Fibroblast of lung (primary cell): ENCODE data around the gene HIRIP3. TPM values are rescaled to one million over a fixed set of nuclear protein-coding genes. Genes with fewer than 3 reads are reported as not detected.

ENCODE experiments used
- DNase-seq, 2 donors: peaks; one replicate each; pipeline versions ENCODE4 v3.0.0 to v3.0.0-alpha.2; 2010; ENCODE audit warnings: low read depth in 2 of 2
- H2AFZ ChIP-seq: 2 replicates; pipeline ENCODE4 v1.5.1; 2012; ENCODE audit warnings: low read length, control low read depth, inconsistent platforms
- H3K27ac ChIP-seq: 2 replicates; pipeline ENCODE4 v1.5.1; 2011; ENCODE audit warnings: low read length, control low read depth; ENCODE audit not compliant: insufficient read depth
- H3K27me3 ChIP-seq: 2 replicates; pipeline ENCODE4 v1.5.1; 2011; ENCODE audit warnings: mild to moderate bottlenecking, low read length; ENCODE audit not compliant: control insufficient read depth, insufficient read depth
- H3K36me3 ChIP-seq: 2 replicates; pipeline ENCODE4 v1.5.1; 2011; ENCODE audit warnings: low read length; ENCODE audit not compliant: control insufficient read depth, insufficient read depth
- H3K4me1 ChIP-seq: 2 replicates; pipeline ENCODE4 v1.5.1; 2011; ENCODE audit warnings: low read length; ENCODE audit not compliant: control insufficient read depth, insufficient read depth; ENCODE audit errors: extremely low read depth
- H3K4me2 ChIP-seq: 2 replicates; pipeline ENCODE4 v1.5.1; 2011; ENCODE audit warnings: low read length, control low read depth; ENCODE audit not compliant: insufficient read depth; ENCODE audit errors: extremely low read depth
- H3K4me3 ChIP-seq, 4 experiments: fragments of 200-600 bp in 1 of 4; sonication (generic) in 1 of 4; replicated peaks in 1 of 4; 2 replicates each; pipeline ENCODE4 v1.5.1; 2011 to 2016; ENCODE audit warnings: low read length in 4 of 4, low read depth in 3 of 4, mild to moderate bottlenecking in 3 of 4, control low read depth in 2 of 4, inconsistent platforms in 1 of 4, mixed read lengths in 1 of 4; ENCODE audit not compliant: insufficient read depth in 1 of 4; ENCODE audit errors: control extremely low read depth in 1 of 4
- H3K79me2 ChIP-seq: 2 replicates; pipeline ENCODE4 v1.5.1; 2012; ENCODE audit warnings: mild to moderate bottlenecking, low read length, inconsistent platforms; ENCODE audit not compliant: control insufficient read depth, insufficient read depth
- H3K9ac ChIP-seq: 2 replicates; pipeline ENCODE4 v1.5.1; 2011; ENCODE audit warnings: mild to moderate bottlenecking, low read length, control low read depth; ENCODE audit not compliant: insufficient read depth
- H3K9me3 ChIP-seq: 2 replicates; pipeline ENCODE4 v1.5.1; 2012; ENCODE audit warnings: low read depth, low read length; ENCODE audit not compliant: control insufficient read depth, insufficient read depth
- H4K20me1 ChIP-seq: 2 replicates; pipeline ENCODE4 v1.5.1; 2011; ENCODE audit warnings: low read length; ENCODE audit not compliant: control insufficient read depth, insufficient read depth; ENCODE audit errors: extremely low read depth
- EZH2 ChIP-seq: IDR thresholded peaks from 2 replicates; pipeline ENCODE4 v1.5.1; 2012; ENCODE audit warnings: low read length, control low read depth, mild to moderate bottlenecking; ENCODE audit errors: missing control alignments
- polyA plus RNA-seq, 2 donors: library from polyadenylated mRNA; depleted of rRNA in 1 of 2; stranded (reverse) in 1 of 2; unstranded in 1 of 2; fragments of >200 nt; gene quantifications; 2 replicates each; pipeline ENCODE4 v1.2.1, GENCODE V29; 2011 to 2012; ENCODE audit warnings: missing spikeins in 1 of 2
- total RNA-seq: library from RNA; depleted of rRNA; stranded (reverse); fragments of >200 nt; gene quantifications from 2 replicates; pipeline ENCODE4 v1.2.1, GENCODE V29; 2014
- TF ChIP-seq, protein P1 (sequence below), 2 donors: IDR thresholded peaks in 1 of 2; conservative IDR thresholded peaks in 1 of 2; 1 replicate in 1 of 2; 2 replicates in 1 of 2; pipeline ENCODE4 v1.5.1; 2011 to 2012; ENCODE audit warnings: low read length in 2 of 2, control low read depth in 1 of 2, inconsistent platforms in 1 of 2, low read depth in 1 of 2, mild to moderate bottlenecking in 1 of 2

HIRIP3 gene
- total and polyA plus RNA-seq, 2 donors (not counting 1 experiment from before 2014, with no cell fraction given): 3.0 to 7.9 TPM

- Histone ChIP-seq H3K36me3 (peaks cover 3% of the 10 kb centered on the region), H3K9ac (no peak overlapping the region), H3K9me3 (no peaks in the 10 kb centered on the region), H3K4me1 (no peaks in the 10 kb centered on the region), H3K4me3 (peak overlapping the region in 1 of 4 experiments; percentile 46), H3K79me2 (no peaks in the 10 kb centered on the region), H2AFZ (no peak overlapping the region), H3K27me3 (peaks cover 19% of the 10 kb centered on the region), H4K20me1 (no peaks in the 10 kb centered on the region), H3K4me2 (peak overlapping the region; percentile 54), H3K27ac (no peak overlapping the region)
- DNase-seq: no peak
- peak; percentile 93 for TF ChIP-seq EZH2
- TF ChIP-seq, protein P1, sequence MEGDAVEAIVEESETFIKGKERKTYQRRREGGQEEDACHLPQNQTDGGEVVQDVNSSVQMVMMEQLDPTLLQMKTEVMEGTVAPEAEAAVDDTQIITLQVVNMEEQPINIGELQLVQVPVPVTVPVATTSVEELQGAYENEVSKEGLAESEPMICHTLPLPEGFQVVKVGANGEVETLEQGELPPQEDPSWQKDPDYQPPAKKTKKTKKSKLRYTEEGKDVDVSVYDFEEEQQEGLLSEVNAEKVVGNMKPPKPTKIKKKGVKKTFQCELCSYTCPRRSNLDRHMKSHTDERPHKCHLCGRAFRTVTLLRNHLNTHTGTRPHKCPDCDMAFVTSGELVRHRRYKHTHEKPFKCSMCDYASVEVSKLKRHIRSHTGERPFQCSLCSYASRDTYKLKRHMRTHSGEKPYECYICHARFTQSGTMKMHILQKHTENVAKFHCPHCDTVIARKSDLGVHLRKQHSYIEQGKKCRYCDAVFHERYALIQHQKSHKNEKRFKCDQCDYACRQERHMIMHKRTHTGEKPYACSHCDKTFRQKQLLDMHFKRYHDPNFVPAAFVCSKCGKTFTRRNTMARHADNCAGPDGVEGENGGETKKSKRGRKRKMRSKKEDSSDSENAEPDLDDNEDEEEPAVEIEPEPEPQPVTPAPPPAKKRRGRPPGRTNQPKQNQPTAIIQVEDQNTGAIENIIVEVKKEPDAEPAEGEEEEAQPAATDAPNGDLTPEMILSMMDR (conservative IDR thresholded peaks at IDR 0.05 in 1 of 2, IDR thresholded peaks at IDR 0.05 in 1 of 2; ENCODE audit: low read depth in 1 of 2, low read length in 2 of 2): no peak
These were observed 14.8 kb upstream of the HIRIP3 start for GRCh38 chr16:30009990-30010843.

GRCh38 chr16:30009085-30009862 lies 13.9 kb upstream of the HIRIP3 start:
- H3K79me2 ChIP-seq: no peaks in the 10 kb centered on the region
- TF ChIP-seq EZH2: no peak
- H3K9me3 ChIP-seq: no peaks in the 10 kb centered on the region
- peaks cover 3% of the 10 kb centered on the region for H3K36me3 ChIP-seq
- H3K27me3 ChIP-seq: peaks cover 19% of the 10 kb centered on the region
- H2AFZ ChIP-seq: no peak overlapping the region
- no peak for DNase-seq
- H3K4me3 ChIP-seq: no peak overlapping the region
- no peak overlapping the region for H3K4me2 ChIP-seq
- no peaks in the 10 kb centered on the region for H3K4me1 ChIP-seq
- H3K27ac ChIP-seq: no peak overlapping the region
- H4K20me1 ChIP-seq: no peaks in the 10 kb centered on the region
- no peak overlapping the region for H3K9ac ChIP-seq

DNA sequence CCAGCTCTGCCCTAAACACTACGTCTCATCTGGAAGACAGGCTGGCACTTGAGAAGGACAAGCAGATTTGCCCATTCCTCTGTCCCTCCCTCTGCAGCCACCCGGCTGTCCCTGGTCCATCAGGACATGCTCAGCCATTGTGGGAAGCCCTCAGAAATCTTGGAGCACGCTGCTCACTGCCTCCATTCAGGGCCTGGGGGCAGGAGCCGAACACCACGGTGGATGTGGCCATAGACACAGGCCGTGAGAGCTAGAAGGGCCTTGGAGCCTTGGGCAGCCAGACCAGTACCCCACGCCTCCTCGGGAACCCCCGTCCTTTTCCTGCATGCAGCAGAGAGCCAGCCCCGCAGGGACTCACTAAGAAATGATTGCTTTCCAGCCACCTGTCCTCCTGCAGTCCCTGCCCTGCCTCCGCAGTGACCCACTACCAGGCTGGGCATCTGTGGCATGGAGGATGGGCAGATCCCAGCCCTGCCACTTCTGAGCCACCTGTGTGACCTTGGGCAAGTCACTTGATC lies 12.0 kb upstream of the HIRIP3 start:
- TF ChIP-seq, protein P1 (conservative IDR thresholded peaks at IDR 0.05 in 1 of 2, IDR thresholded peaks at IDR 0.05 in 1 of 2; ENCODE audit: low read depth in 1 of 2, low read length in 2 of 2): no peak
- no peak for TF ChIP-seq EZH2
- no peak overlapping the region for H3K4me3 ChIP-seq
- DNase-seq: no peak
- peaks cover 6% of the 10 kb centered on the region for H3K36me3 ChIP-seq
- no peaks in the 10 kb centered on the region for H3K4me1 ChIP-seq
- no peak overlapping the region for H2AFZ ChIP-seq
- H3K79me2 ChIP-seq: no peaks in the 10 kb centered on the region
- no peaks in the 10 kb centered on the region for H4K20me1 ChIP-seq
- H3K9ac ChIP-seq: no peak overlapping the region
- no peaks in the 10 kb centered on the region for H3K9me3 ChIP-seq
- peaks cover 19% of the 10 kb centered on the region for H3K27me3 ChIP-seq
- no peak overlapping the region for H3K27ac ChIP-seq
- H3K4me2 ChIP-seq: no peak overlapping the region
